Measurements from ENCODE around the gene DCAF17.

DCAF17 gene

GRCh38 chr2:171524018-171524401 lies 90.0 kb downstream of the DCAF17 start:
- TF ChIP-seq GATA3 (IDR thresholded peaks at IDR 0.05; ENCODE audit: low read depth, low read length) (no peak), GATA2 (IDR thresholded peaks at IDR 0.05; ENCODE audit: low read depth, low read length) (no peak)

DNA sequence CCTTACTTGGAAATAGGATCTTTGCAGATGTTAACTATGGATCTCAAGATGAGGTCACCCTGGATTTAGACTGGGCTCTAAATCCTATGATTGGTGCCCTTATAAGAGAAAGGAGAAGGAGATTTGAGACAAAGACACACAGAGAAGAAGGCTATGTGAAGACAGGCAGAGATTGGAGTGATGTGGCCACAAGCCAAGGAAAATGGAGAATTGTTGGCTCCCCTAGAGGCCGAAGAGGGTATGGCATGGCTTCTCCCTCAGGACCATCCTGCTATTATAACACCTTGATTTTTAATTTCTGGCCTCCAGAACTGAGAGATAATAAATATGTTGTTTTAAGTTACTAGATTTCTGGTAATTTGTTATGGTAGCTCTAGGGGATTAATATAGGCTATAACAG lies 95.9 kb downstream of the DCAF17 start:
- TF ChIP-seq GATA2 (IDR thresholded peaks at IDR 0.05; ENCODE audit: low read depth, low read length) = no peak
- TF ChIP-seq GATA3 (IDR thresholded peaks at IDR 0.05; ENCODE audit: low read depth, low read length) = no peak

GRCh38 chr2:171530378-171530777 lies 96.4 kb downstream of the DCAF17 start:
- TF ChIP-seq GATA3 (IDR thresholded peaks at IDR 0.05; ENCODE audit: low read depth, low read length) = no peak
- no peak for TF ChIP-seq GATA2 (IDR thresholded peaks at IDR 0.05; ENCODE audit: low read depth, low read length)

DNA sequence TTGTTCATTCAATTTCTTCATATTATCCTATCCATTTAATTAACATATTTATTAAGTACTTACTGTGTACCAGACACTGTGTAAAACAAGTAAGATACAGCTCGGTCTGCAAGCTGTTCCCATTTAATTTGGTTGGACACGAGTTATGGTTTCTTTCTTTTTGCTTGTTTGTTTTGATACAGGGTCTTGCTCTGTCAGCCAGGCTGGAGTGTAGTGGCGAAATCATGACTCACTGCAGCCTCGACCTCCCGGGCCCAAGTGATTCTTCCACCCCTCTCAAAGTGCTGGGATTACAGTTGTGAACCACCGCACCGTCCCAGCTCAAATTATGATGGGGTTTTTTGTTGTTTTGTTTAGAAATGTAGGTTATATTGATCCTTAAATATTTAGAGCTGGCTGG lies 97.3 kb downstream of the DCAF17 start:
- no peak for TF ChIP-seq GATA2 (IDR thresholded peaks at IDR 0.05; ENCODE audit: low read depth, low read length)

DNA sequence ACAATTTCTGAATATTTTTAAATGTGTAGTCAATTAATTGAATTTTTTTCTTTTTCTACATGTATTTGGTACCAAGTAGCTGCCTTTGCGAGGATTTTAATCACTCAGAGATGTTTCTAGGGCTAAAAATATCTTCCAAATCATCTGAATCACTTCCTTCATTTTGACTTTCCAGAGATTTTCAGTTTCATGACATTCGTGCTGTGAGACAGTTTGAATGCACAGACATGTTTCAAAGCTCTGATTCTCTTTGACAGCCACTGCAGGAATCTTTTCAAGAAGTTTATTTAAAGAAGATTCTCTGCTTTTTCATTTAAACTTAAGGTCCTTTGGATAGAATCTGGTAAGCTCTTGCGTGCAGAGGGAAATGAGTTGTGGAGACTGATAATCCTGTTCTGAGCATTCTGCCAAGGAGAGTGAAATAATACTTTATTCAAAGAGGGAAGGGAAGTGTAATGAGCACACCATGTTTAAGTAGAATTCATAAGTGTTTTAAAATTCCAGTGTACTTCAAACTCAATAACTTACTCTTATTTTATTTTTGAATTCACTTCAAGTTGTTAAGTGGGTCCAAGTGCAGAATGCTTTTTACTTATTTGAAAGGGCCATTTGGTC lies 97.9 kb downstream of the DCAF17 start:
- no peak for TF ChIP-seq GATA3 (IDR thresholded peaks at IDR 0.05; ENCODE audit: low read depth, low read length)

DNA sequence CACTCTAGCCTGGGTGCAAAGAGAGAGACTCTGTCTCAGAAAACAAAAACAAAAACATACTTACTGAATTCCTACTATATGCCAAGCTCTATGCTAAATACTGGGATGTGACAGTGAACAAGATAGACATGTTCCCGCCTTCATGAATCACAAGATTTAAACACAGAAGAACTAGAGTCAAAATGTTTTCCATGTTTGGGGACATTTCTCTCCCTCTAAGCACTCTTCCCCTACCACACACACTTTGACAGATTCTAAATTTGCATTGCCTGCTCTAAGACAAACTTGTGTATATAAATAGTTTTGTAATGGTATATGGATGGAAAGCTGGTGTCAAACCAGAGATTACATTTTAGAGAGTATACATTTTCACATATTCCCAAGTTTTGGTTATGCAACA lies 99.3 kb downstream of the DCAF17 start:
- TF ChIP-seq GATA3 (IDR thresholded peaks at IDR 0.05; ENCODE audit: low read depth, low read length) (no peak), GATA2 (IDR thresholded peaks at IDR 0.05; ENCODE audit: low read depth, low read length) (no peak)

Measured in SH-SY5Y (cell line).